ENCODE data around the gene KRTAP10-12. TPM values are rescaled to one million over a fixed set of nuclear protein-coding genes. Genes with fewer than 3 reads are reported as not detected.

KRTAP10-12 gene
- total and polyA plus RNA-seq, 4 donors, result not detected

DNA sequence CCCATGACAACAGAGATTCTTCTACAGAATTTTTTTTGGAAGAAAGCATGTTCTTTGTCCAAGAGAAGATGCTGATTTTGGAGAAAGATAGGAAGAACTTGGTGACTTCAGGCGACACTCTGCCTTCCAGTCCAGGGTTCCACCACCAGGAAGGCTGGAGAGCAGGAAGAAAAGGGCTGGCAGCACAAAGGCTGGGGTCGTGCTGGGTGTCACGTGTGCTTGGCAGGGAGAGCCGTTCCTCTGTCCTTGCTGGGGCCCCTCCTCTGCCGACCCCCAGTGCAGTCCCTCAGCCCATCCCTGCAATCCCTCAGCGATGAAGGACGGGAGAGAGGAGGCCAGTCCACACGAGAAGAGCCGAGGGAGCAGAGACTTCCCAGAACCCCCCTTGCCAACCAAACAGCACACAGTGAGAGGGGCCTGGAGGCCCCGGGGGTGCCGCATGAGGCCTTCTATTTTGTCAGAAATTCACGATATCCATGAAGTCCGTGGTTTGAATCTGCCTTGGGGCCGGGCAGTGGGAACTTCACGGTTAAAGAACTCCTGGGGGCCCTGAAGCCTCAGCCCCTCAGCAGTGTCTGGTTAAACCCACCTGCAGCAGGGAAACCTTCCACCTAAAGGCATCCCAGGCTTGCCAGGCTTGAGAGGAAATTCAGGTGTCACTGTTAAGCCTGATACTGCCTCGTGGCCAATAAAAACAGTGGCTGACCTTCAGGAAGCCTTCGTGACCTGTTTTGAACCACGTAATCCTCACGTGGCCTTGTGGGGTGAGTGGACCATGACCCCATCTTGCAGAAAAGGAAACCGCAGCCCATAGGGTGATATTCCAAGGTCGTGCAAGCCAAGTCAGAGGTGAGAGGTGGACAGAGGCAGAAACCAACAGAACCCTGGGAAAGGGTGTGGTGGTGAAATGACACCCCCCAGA is 3.4 kb downstream of the KRTAP10-12 start:
- WGBS, result 45% methylated on average over 21 of the region's 21 CpGs
- TF ChIP-seq TAF1 (conservative IDR thresholded peaks at IDR 0.05) (no peak), HNF4A (conservative IDR thresholded peaks at IDR 0.05) (peak in 1 of 2 donors; percentile 25)
- Histone ChIP-seq H3K4me3 (ENCODE audit: low read depth in 1 of 3, low read length in 3 of 3) (no peak overlapping the region), H3K9me3 (ENCODE audit: control insufficient read depth in 4 of 4, low read length in 3 of 4) (no peaks in the 10 kb centered on the region), H3K27ac (ENCODE audit: low read depth in 1 of 2, low read length in 2 of 2) (no peak overlapping the region), H3K9ac (ENCODE audit: low read depth in 1 of 2, low read length in 2 of 2) (no peak overlapping the region), H3K27me3 (ENCODE audit: control insufficient read depth in 4 of 4, insufficient read depth in 4 of 4, low read length in 3 of 4) (peaks cover 3 to 14% (median 8%) of the 10 kb centered on the region in 4 donors), H3K36me3 (ENCODE audit: control insufficient read depth in 4 of 4, insufficient read depth in 3 of 4, low read depth in 1 of 4, low read length in 3 of 4) (no peaks in the 10 kb centered on the region), H3K4me1 (ENCODE audit: control insufficient read depth in 4 of 4, insufficient read depth in 4 of 4, low read length in 3 of 4) (no peaks in the 10 kb centered on the region)
- DNase-seq (ENCODE audit: low spot score), result peak; percentile 27

DNA sequence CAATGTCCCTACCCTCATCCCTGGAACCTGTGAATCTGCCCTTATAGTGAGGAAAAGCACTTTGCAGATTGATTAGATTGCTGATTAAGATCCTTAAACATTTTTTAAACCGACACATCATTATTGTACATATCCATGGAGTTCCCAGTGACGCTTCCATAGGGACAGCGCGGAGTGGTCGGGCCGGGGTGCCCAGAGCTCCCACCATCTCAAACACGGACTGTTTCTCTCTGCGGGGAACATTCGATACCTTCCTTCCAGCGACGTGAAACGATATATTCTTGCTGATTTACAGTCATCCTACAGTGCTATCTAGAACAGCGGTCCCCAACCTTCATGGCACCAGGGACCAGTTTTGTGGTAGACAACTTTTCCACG is 4.0 kb downstream of the KRTAP10-12 start:
- Histone ChIP-seq H3K27me3 (ENCODE audit: control insufficient read depth in 4 of 4, insufficient read depth in 4 of 4, low read length in 3 of 4) (peaks cover 3 to 14% (median 8%) of the 10 kb centered on the region in 4 donors), H3K4me1 (ENCODE audit: control insufficient read depth in 4 of 4, insufficient read depth in 4 of 4, low read length in 3 of 4) (no peaks in the 10 kb centered on the region), H3K9me3 (ENCODE audit: control insufficient read depth in 4 of 4, low read length in 3 of 4) (no peaks in the 10 kb centered on the region), H3K4me3 (ENCODE audit: low read depth in 1 of 3, low read length in 3 of 3) (no peak overlapping the region), H3K9ac (ENCODE audit: low read depth in 1 of 2, low read length in 2 of 2) (no peak overlapping the region), H3K36me3 (ENCODE audit: control insufficient read depth in 4 of 4, insufficient read depth in 3 of 4, low read depth in 1 of 4, low read length in 3 of 4) (no peaks in the 10 kb centered on the region), H3K27ac (ENCODE audit: low read depth in 1 of 2, low read length in 2 of 2) (no peak overlapping the region)
- TF ChIP-seq, protein P1, sequence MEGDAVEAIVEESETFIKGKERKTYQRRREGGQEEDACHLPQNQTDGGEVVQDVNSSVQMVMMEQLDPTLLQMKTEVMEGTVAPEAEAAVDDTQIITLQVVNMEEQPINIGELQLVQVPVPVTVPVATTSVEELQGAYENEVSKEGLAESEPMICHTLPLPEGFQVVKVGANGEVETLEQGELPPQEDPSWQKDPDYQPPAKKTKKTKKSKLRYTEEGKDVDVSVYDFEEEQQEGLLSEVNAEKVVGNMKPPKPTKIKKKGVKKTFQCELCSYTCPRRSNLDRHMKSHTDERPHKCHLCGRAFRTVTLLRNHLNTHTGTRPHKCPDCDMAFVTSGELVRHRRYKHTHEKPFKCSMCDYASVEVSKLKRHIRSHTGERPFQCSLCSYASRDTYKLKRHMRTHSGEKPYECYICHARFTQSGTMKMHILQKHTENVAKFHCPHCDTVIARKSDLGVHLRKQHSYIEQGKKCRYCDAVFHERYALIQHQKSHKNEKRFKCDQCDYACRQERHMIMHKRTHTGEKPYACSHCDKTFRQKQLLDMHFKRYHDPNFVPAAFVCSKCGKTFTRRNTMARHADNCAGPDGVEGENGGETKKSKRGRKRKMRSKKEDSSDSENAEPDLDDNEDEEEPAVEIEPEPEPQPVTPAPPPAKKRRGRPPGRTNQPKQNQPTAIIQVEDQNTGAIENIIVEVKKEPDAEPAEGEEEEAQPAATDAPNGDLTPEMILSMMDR (IDR thresholded peaks at IDR 0.05; ENCODE audit: low read depth, low read length, missing input control), result no peak
- TF ChIP-seq NR2F2 (IDR thresholded peaks at IDR 0.05) (no peak), HNF4G (IDR thresholded peaks at IDR 0.05) (no peak), FOXA1 (IDR thresholded peaks at IDR 0.05) (no peak)
- TF ChIP-seq, protein P2, sequence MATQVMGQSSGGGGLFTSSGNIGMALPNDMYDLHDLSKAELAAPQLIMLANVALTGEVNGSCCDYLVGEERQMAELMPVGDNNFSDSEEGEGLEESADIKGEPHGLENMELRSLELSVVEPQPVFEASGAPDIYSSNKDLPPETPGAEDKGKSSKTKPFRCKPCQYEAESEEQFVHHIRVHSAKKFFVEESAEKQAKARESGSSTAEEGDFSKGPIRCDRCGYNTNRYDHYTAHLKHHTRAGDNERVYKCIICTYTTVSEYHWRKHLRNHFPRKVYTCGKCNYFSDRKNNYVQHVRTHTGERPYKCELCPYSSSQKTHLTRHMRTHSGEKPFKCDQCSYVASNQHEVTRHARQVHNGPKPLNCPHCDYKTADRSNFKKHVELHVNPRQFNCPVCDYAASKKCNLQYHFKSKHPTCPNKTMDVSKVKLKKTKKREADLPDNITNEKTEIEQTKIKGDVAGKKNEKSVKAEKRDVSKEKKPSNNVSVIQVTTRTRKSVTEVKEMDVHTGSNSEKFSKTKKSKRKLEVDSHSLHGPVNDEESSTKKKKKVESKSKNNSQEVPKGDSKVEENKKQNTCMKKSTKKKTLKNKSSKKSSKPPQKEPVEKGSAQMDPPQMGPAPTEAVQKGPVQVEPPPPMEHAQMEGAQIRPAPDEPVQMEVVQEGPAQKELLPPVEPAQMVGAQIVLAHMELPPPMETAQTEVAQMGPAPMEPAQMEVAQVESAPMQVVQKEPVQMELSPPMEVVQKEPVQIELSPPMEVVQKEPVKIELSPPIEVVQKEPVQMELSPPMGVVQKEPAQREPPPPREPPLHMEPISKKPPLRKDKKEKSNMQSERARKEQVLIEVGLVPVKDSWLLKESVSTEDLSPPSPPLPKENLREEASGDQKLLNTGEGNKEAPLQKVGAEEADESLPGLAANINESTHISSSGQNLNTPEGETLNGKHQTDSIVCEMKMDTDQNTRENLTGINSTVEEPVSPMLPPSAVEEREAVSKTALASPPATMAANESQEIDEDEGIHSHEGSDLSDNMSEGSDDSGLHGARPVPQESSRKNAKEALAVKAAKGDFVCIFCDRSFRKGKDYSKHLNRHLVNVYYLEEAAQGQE (IDR thresholded peaks at IDR 0.05), result no peak
- TF ChIP-seq, protein P3, sequence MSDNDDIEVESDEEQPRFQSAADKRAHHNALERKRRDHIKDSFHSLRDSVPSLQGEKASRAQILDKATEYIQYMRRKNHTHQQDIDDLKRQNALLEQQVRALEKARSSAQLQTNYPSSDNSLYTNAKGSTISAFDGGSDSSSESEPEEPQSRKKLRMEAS (IDR thresholded peaks at IDR 0.05), result no peak
- WGBS, result 76% methylated on average over 14 of the region's 14 CpGs
- DNase-seq (ENCODE audit: low spot score), result no peak

DNA sequence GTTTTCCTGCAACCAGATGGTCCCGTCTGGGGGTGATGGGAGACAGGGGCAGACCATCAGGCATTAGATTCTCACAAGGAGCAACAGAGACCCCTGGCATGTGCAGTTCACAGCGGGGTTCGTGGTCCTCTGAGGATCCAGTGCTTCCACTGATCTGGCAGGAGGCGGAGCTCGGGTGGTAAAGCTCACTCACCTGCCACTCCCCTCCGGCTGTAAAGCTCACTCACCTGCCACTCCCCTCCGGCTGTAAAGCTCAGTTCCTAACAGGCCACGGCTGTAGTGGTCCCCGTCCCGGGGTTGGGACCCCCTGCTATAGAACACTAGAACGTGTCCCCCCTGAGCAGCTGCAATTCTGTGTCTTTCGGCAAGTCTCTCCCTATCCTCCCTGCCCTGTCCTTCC is 4.6 kb downstream of the KRTAP10-12 start:
- DNase-seq (ENCODE audit: low spot score), result peak; percentile 24
- Histone ChIP-seq H3K4me3 (ENCODE audit: low read depth in 1 of 3, low read length in 3 of 3) (no peak overlapping the region), H3K36me3 (ENCODE audit: control insufficient read depth in 4 of 4, insufficient read depth in 3 of 4, low read depth in 1 of 4, low read length in 3 of 4) (no peaks in the 10 kb centered on the region), H3K27ac (ENCODE audit: low read depth in 1 of 2, low read length in 2 of 2) (no peak overlapping the region), H3K9ac (ENCODE audit: low read depth in 1 of 2, low read length in 2 of 2) (no peak overlapping the region), H3K4me1 (ENCODE audit: control insufficient read depth in 4 of 4, insufficient read depth in 4 of 4, low read length in 3 of 4) (peaks cover 0 to 2% (median 0%) of the 10 kb centered on the region in 4 donors), H3K9me3 (ENCODE audit: control insufficient read depth in 4 of 4, low read length in 3 of 4) (no peaks in the 10 kb centered on the region), H3K27me3 (ENCODE audit: control insufficient read depth in 4 of 4, insufficient read depth in 4 of 4, low read length in 3 of 4) (peaks cover 3 to 14% (median 10%) of the 10 kb centered on the region in 4 donors)
- 44% methylated on average over 12 of the region's 12 CpGs for WGBS
- no peak for TF ChIP-seq RXRA (IDR thresholded peaks at IDR 0.05)
- TF ChIP-seq NR2F2 (IDR thresholded peaks at IDR 0.05), result no peak
- no peak for TF ChIP-seq HNF4G (IDR thresholded peaks at IDR 0.05)
- no peak for TF ChIP-seq GABPA (IDR thresholded peaks at IDR 0.05 in 1 of 2, conservative IDR thresholded peaks at IDR 0.05 in 1 of 2)
- no peak for TF ChIP-seq FOXA1 (IDR thresholded peaks at IDR 0.05)
- no peak for TF ChIP-seq YY1 (IDR thresholded peaks at IDR 0.05)
- TF ChIP-seq, protein P4, sequence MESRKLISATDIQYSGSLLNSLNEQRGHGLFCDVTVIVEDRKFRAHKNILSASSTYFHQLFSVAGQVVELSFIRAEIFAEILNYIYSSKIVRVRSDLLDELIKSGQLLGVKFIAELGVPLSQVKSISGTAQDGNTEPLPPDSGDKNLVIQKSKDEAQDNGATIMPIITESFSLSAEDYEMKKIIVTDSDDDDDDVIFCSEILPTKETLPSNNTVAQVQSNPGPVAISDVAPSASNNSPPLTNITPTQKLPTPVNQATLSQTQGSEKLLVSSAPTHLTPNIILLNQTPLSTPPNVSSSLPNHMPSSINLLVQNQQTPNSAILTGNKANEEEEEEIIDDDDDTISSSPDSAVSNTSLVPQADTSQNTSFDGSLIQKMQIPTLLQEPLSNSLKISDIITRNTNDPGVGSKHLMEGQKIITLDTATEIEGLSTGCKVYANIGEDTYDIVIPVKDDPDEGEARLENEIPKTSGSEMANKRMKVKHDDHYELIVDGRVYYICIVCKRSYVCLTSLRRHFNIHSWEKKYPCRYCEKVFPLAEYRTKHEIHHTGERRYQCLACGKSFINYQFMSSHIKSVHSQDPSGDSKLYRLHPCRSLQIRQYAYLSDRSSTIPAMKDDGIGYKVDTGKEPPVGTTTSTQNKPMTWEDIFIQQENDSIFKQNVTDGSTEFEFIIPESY (IDR thresholded peaks at IDR 0.05), result no peak
- TF ChIP-seq TAF1 (conservative IDR thresholded peaks at IDR 0.05), result no peak
- TF ChIP-seq, protein P1 (IDR thresholded peaks at IDR 0.05; ENCODE audit: low read depth, low read length, missing input control), result no peak
- TF ChIP-seq, protein P5, sequence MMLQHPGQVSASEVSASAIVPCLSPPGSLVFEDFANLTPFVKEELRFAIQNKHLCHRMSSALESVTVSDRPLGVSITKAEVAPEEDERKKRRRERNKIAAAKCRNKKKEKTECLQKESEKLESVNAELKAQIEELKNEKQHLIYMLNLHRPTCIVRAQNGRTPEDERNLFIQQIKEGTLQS (IDR thresholded peaks at IDR 0.05), result no peak
- no peak for TF ChIP-seq SP1 (IDR thresholded peaks at IDR 0.05)
- TF ChIP-seq EGR1 (IDR thresholded peaks at IDR 0.05; ENCODE audit: low read depth in 2 of 2), result no peak
